ENCODE results near the gene HSPA12A. TPM values are rescaled to one million over a fixed set of nuclear protein-coding genes. Genes with fewer than 3 reads are reported as not detected.
"Not testable (repeated sequence)": the region's sequence is repeated elsewhere in the genome, so short reads cannot be mapped to it uniquely, and the experiment has no call there.

HSPA12A gene
- total RNA-seq, 3 donors from 2014 or later = 0.15 to 0.45 (median 0.16) TPM

- Mint-ChIP-seq H3K4me1 (ENCODE audit: low read depth) (peaks cover 35% of the 10 kb centered on the region), H3K36me3 (ENCODE audit: insufficient read depth) (no peaks in the 10 kb centered on the region), H3K9me3 (no peaks in the 10 kb centered on the region), H3K27me3 (ENCODE audit: low read depth) (peaks cover 59% of the 10 kb centered on the region), H3K4me3 (no peak overlapping the region)
- DNase-seq (no peak), ATAC-seq (no peak)
These were observed 21.5 kb downstream of the HSPA12A start for GRCh38 chr10:116720668-116721546.

- H3K36me3 Mint-ChIP-seq (ENCODE audit: insufficient read depth) = no peaks in the 10 kb centered on the region
- DNase-seq (no peak), ATAC-seq (no peak)
- no peaks in the 10 kb centered on the region for H3K9me3 Mint-ChIP-seq
- peaks cover 58% of the 10 kb centered on the region for H3K27me3 Mint-ChIP-seq (ENCODE audit: low read depth)
- peaks cover 34% of the 10 kb centered on the region for H3K4me1 Mint-ChIP-seq (ENCODE audit: low read depth)
- H3K4me3 Mint-ChIP-seq = no peak overlapping the region
These were observed 22.1 kb downstream of the HSPA12A start for GRCh38 chr10:116720241-116720643.

- ATAC-seq = no peak
- Mint-ChIP-seq H3K36me3 (ENCODE audit: insufficient read depth) (no peaks in the 10 kb centered on the region), H3K4me3 (no peak overlapping the region), H3K27me3 (ENCODE audit: low read depth) (peaks cover 58% of the 10 kb centered on the region), H3K4me1 (ENCODE audit: low read depth) (peaks cover 30% of the 10 kb centered on the region), H3K9me3 (no peaks in the 10 kb centered on the region)
- DNase-seq = no peak
These were observed 22.6 kb downstream of the HSPA12A start for GRCh38 chr10:116719804-116720203.

GRCh38 chr10:116718058-116718457 is 24.3 kb downstream of the HSPA12A start:
- no peak overlapping the region for H3K4me3 Mint-ChIP-seq
- DNase-seq (no peak), ATAC-seq (no peak)
- H3K9me3 Mint-ChIP-seq = no peaks in the 10 kb centered on the region
- peaks cover 14% of the 10 kb centered on the region for H3K4me1 Mint-ChIP-seq (ENCODE audit: low read depth)
- peaks cover 64% of the 10 kb centered on the region for H3K27me3 Mint-ChIP-seq (ENCODE audit: low read depth)
- H3K36me3 Mint-ChIP-seq (ENCODE audit: insufficient read depth) = no peaks in the 10 kb centered on the region

GRCh38 chr10:116716381-116716780 is 26.0 kb downstream of the HSPA12A start:
- DNase-seq (no peak), ATAC-seq (no peak)
- Mint-ChIP-seq H3K36me3 (ENCODE audit: insufficient read depth) (no peaks in the 10 kb centered on the region), H3K4me1 (ENCODE audit: low read depth) (peaks cover 4% of the 10 kb centered on the region), H3K9me3 (no peaks in the 10 kb centered on the region), H3K4me3 (no peak overlapping the region), H3K27me3 (ENCODE audit: low read depth) (peaks cover 51% of the 10 kb centered on the region)

- H3K9me3 Mint-ChIP-seq = no peaks in the 10 kb centered on the region
- no peaks in the 10 kb centered on the region for H3K4me1 Mint-ChIP-seq (ENCODE audit: low read depth)
- H3K27me3 Mint-ChIP-seq (ENCODE audit: low read depth) = peaks cover 46% of the 10 kb centered on the region
- no peaks in the 10 kb centered on the region for H3K36me3 Mint-ChIP-seq (ENCODE audit: insufficient read depth)
- no peak for DNase-seq
- no peak overlapping the region for H3K4me3 Mint-ChIP-seq
- no peak for ATAC-seq
These were observed 26.5 kb downstream of the HSPA12A start for GRCh38 chr10:116715839-116716377.

- no peak for ATAC-seq
- Mint-ChIP-seq H3K27me3 (ENCODE audit: low read depth) (peaks cover 46% of the 10 kb centered on the region), H3K4me3 (no peak overlapping the region), H3K4me1 (ENCODE audit: low read depth) (no peaks in the 10 kb centered on the region), H3K9me3 (no peaks in the 10 kb centered on the region), H3K36me3 (ENCODE audit: insufficient read depth) (no peaks in the 10 kb centered on the region)
- no peak for DNase-seq
These were observed 27.0 kb downstream of the HSPA12A start for GRCh38 chr10:116715341-116715740.

- no peak overlapping the region for H3K4me3 Mint-ChIP-seq
- H3K9me3 Mint-ChIP-seq = no peaks in the 10 kb centered on the region
- no peaks in the 10 kb centered on the region for H3K36me3 Mint-ChIP-seq (ENCODE audit: insufficient read depth)
- H3K4me1 Mint-ChIP-seq (ENCODE audit: low read depth) = no peaks in the 10 kb centered on the region
- H3K27me3 Mint-ChIP-seq (ENCODE audit: low read depth) = peaks cover 39% of the 10 kb centered on the region
- ATAC-seq (no peak), DNase-seq (no peak)
These were observed 28.5 kb downstream of the HSPA12A start for GRCh38 chr10:116713846-116714245.

GRCh38 chr10:116712989-116713543 is 29.3 kb downstream of the HSPA12A start:
- DNase-seq = no peak
- Mint-ChIP-seq H3K36me3 (ENCODE audit: insufficient read depth) (no peaks in the 10 kb centered on the region), H3K9me3 (no peaks in the 10 kb centered on the region), H3K4me1 (ENCODE audit: low read depth) (no peaks in the 10 kb centered on the region), H3K27me3 (ENCODE audit: low read depth) (peaks cover 39% of the 10 kb centered on the region), H3K4me3 (no peak overlapping the region)
- no peak for ATAC-seq

GRCh38 chr10:116712519-116712918 is 29.8 kb downstream of the HSPA12A start:
- peaks cover 38% of the 10 kb centered on the region for H3K27me3 Mint-ChIP-seq (ENCODE audit: low read depth)
- ATAC-seq (no peak), DNase-seq (no peak)
- no peaks in the 10 kb centered on the region for H3K4me1 Mint-ChIP-seq (ENCODE audit: low read depth)
- no peaks in the 10 kb centered on the region for H3K36me3 Mint-ChIP-seq (ENCODE audit: insufficient read depth)
- no peaks in the 10 kb centered on the region for H3K9me3 Mint-ChIP-seq
- H3K4me3 Mint-ChIP-seq = no peak overlapping the region

GRCh38 chr10:116711803-116712202 is 30.6 kb downstream of the HSPA12A start:
- H3K27me3 Mint-ChIP-seq (ENCODE audit: low read depth) = peaks cover 36% of the 10 kb centered on the region

GRCh38 chr10:116710076-116710475 is 32.3 kb downstream of the HSPA12A start:
- Mint-ChIP-seq H3K4me1 (ENCODE audit: low read depth) (no peaks in the 10 kb centered on the region), H3K27me3 (ENCODE audit: low read depth) (peaks cover 21% of the 10 kb centered on the region), H3K36me3 (ENCODE audit: insufficient read depth) (no peaks in the 10 kb centered on the region), H3K4me3 (no peak overlapping the region), H3K9me3 (no peaks in the 10 kb centered on the region)
- DNase-seq = no peak
- no peak for ATAC-seq

More at GRCh38 chr10:116711803-116712202, 30.6 kb downstream of the HSPA12A start:
- H3K36me3 Mint-ChIP-seq (ENCODE audit: insufficient read depth); ATAC-seq; DNase-seq; H3K4me3 Mint-ChIP-seq; H3K4me1 Mint-ChIP-seq (ENCODE audit: low read depth); H3K9me3 Mint-ChIP-seq: not testable (repeated sequence)

- no peak for ATAC-seq
- H3K27me3 Mint-ChIP-seq (ENCODE audit: low read depth) = peaks cover 13% of the 10 kb centered on the region
- no peaks in the 10 kb centered on the region for H3K4me1 Mint-ChIP-seq (ENCODE audit: low read depth)
- H3K9me3 Mint-ChIP-seq = no peaks in the 10 kb centered on the region
- no peak overlapping the region for H3K4me3 Mint-ChIP-seq
- DNase-seq = no peak
- no peaks in the 10 kb centered on the region for H3K36me3 Mint-ChIP-seq (ENCODE audit: insufficient read depth)
These were observed 33.5 kb downstream of the HSPA12A start for GRCh38 chr10:116708877-116709276.

GRCh38 chr10:116708391-116708821 is 34.0 kb downstream of the HSPA12A start:
- DNase-seq (no peak), ATAC-seq (no peak)
- Mint-ChIP-seq H3K36me3 (ENCODE audit: insufficient read depth) (no peaks in the 10 kb centered on the region), H3K4me3 (no peak overlapping the region), H3K9me3 (no peaks in the 10 kb centered on the region), H3K4me1 (ENCODE audit: low read depth) (no peaks in the 10 kb centered on the region), H3K27me3 (ENCODE audit: low read depth) (peaks cover 10% of the 10 kb centered on the region)

GRCh38 chr10:116707981-116708380 is 34.4 kb downstream of the HSPA12A start:
- DNase-seq (no peak), ATAC-seq (no peak)
- Mint-ChIP-seq H3K4me3 (no peak overlapping the region), H3K36me3 (ENCODE audit: insufficient read depth) (no peaks in the 10 kb centered on the region), H3K27me3 (ENCODE audit: low read depth) (peaks cover 6% of the 10 kb centered on the region), H3K4me1 (ENCODE audit: low read depth) (no peaks in the 10 kb centered on the region), H3K9me3 (no peaks in the 10 kb centered on the region)
